Measurements from ENCODE around the gene MYL11. TPM values are rescaled to one million over a fixed set of nuclear protein-coding genes. Genes with fewer than 3 reads are reported as not detected.
A peak's percentile ranks its signal among the peaks of the same experiment; 100 is the strongest.
"Not testable (repeated sequence)": the region's sequence is repeated elsewhere in the genome, so short reads cannot be mapped to it uniquely, and the experiment has no call there.

MYL11 gene
- total and polyA plus RNA-seq, 5 donors from 2014 or later: 1.7 to 4.1 TPM; not detected in 3

GRCh38 chr16:30396627-30397026 is 22.0 kb downstream of the MYL11 start:
- H3K27me3 ChIP-seq (ENCODE audit: control insufficient read depth, insufficient read depth, low read length); H3K36me3 ChIP-seq (ENCODE audit: control insufficient read depth, insufficient read depth, low read length); H3K9me3 Mint-ChIP-seq; ATAC-seq (ENCODE audit: low read depth in 2 of 2); H3K9me3 ChIP-seq (ENCODE audit: control insufficient read depth in 2 of 2, low read length in 2 of 2); H3K27ac ChIP-seq (ENCODE audit: insufficient read depth, low read length, poor library complexity, severe bottlenecking); DNase-seq; H3K27me3 Mint-ChIP-seq: not testable (repeated sequence)
- H3K4me1 ChIP-seq (ENCODE audit: control insufficient read depth, insufficient read depth, low read length, poor library complexity, severe bottlenecking): peaks cover 33% of the 10 kb centered on the region
- Mint-ChIP-seq H3K27ac (peak overlapping the region in 1 of 3 donors; percentile 89), H3K4me1 (peaks cover 5 to 56% (median 25%) of the 10 kb centered on the region in 4 donors), H3K36me3 (peaks cover 12% of the 10 kb centered on the region), H3K4me3 (peak overlapping the region; percentile 82 to 92 (median 89))
- H3K4me3 ChIP-seq (ENCODE audit: low read depth, low read length): peak overlapping the region; percentile 83

GRCh38 chr16:30397056-30397455 is 22.5 kb downstream of the MYL11 start:
- H3K4me3 ChIP-seq (ENCODE audit: low read depth, low read length): no peak overlapping the region
- no peaks in the 10 kb centered on the region for H3K27me3 ChIP-seq (ENCODE audit: control insufficient read depth, insufficient read depth, low read length)
- DNase-seq: no peak
- no peaks in the 10 kb centered on the region for H3K36me3 ChIP-seq (ENCODE audit: control insufficient read depth, insufficient read depth, low read length)
- peak overlapping the region; percentile 54 to 92 (median 84) for H3K4me3 Mint-ChIP-seq
- no peaks in the 10 kb centered on the region for H3K27me3 Mint-ChIP-seq
- H3K4me1 ChIP-seq (ENCODE audit: control insufficient read depth, insufficient read depth, low read length, poor library complexity, severe bottlenecking): peaks cover 33% of the 10 kb centered on the region
- ATAC-seq (ENCODE audit: low read depth in 2 of 2): no peak
- H3K9me3 Mint-ChIP-seq: no peaks in the 10 kb centered on the region
- H3K4me1 Mint-ChIP-seq: peaks cover 5 to 58% (median 27%) of the 10 kb centered on the region in 4 donors
- H3K9me3 ChIP-seq (ENCODE audit: control insufficient read depth in 2 of 2, low read length in 2 of 2): no peaks in the 10 kb centered on the region
- H3K27ac ChIP-seq (ENCODE audit: insufficient read depth, low read length, poor library complexity, severe bottlenecking): no peak overlapping the region
- H3K36me3 Mint-ChIP-seq: peaks cover 12% of the 10 kb centered on the region
- H3K27ac Mint-ChIP-seq: peak overlapping the region in 1 of 3 donors; percentile 48

GRCh38 chr16:30397776-30398660 is 23.4 kb downstream of the MYL11 start:
- peak overlapping the region; percentile 9 to 86 (median 38) for H3K4me3 Mint-ChIP-seq
- Histone ChIP-seq H3K27ac (ENCODE audit: insufficient read depth, low read length, poor library complexity, severe bottlenecking) (no peak overlapping the region), H3K36me3 (ENCODE audit: control insufficient read depth, insufficient read depth, low read length) (no peaks in the 10 kb centered on the region), H3K4me3 (ENCODE audit: low read depth, low read length) (no peak overlapping the region), H3K9me3 (ENCODE audit: control insufficient read depth in 2 of 2, low read length in 2 of 2) (no peaks in the 10 kb centered on the region), H3K4me1 (ENCODE audit: control insufficient read depth, insufficient read depth, low read length, poor library complexity, severe bottlenecking) (peaks cover 33% of the 10 kb centered on the region), H3K27me3 (ENCODE audit: control insufficient read depth, insufficient read depth, low read length) (no peaks in the 10 kb centered on the region)
- peaks cover 5 to 58% (median 27%) of the 10 kb centered on the region in 4 donors for H3K4me1 Mint-ChIP-seq
- DNase-seq (no peak), ATAC-seq (ENCODE audit: low read depth in 2 of 2) (no peak)
- H3K9me3 Mint-ChIP-seq: no peaks in the 10 kb centered on the region
- peak overlapping the region in 1 of 3 donors; percentile 38 for H3K27ac Mint-ChIP-seq
- no peaks in the 10 kb centered on the region for H3K27me3 Mint-ChIP-seq
- peaks cover 12% of the 10 kb centered on the region for H3K36me3 Mint-ChIP-seq

- ATAC-seq (ENCODE audit: low read depth in 2 of 2): no peak
- Histone ChIP-seq H3K4me1 (ENCODE audit: control insufficient read depth, insufficient read depth, low read length, poor library complexity, severe bottlenecking) (peaks cover 33% of the 10 kb centered on the region), H3K9me3 (ENCODE audit: control insufficient read depth in 2 of 2, low read length in 2 of 2) (no peaks in the 10 kb centered on the region), H3K4me3 (ENCODE audit: low read depth, low read length) (no peak overlapping the region), H3K27me3 (ENCODE audit: control insufficient read depth, insufficient read depth, low read length) (no peaks in the 10 kb centered on the region), H3K27ac (ENCODE audit: insufficient read depth, low read length, poor library complexity, severe bottlenecking) (no peak overlapping the region), H3K36me3 (ENCODE audit: control insufficient read depth, insufficient read depth, low read length) (no peaks in the 10 kb centered on the region)
- Mint-ChIP-seq H3K36me3 (peaks cover 12% of the 10 kb centered on the region), H3K9me3 (no peaks in the 10 kb centered on the region), H3K27ac (peak overlapping the region in 2 of 3 donors; percentile 79 to 90), H3K27me3 (no peaks in the 10 kb centered on the region), H3K4me1 (peaks cover 5 to 58% (median 27%) of the 10 kb centered on the region in 4 donors), H3K4me3 (peak overlapping the region; percentile 64 to 91 (median 82))
- no peak for DNase-seq
Observed at GRCh38 chr16:30398661-30399434, 24.2 kb downstream of the MYL11 start.

- no peaks in the 10 kb centered on the region for H3K27me3 ChIP-seq (ENCODE audit: control insufficient read depth, insufficient read depth, low read length)
- H3K4me3 ChIP-seq (ENCODE audit: low read depth, low read length): peak overlapping the region; percentile 70
- peaks cover 33% of the 10 kb centered on the region for H3K4me1 ChIP-seq (ENCODE audit: control insufficient read depth, insufficient read depth, low read length, poor library complexity, severe bottlenecking)
- peak overlapping the region; percentile 90 to 96 (median 90) for H3K27ac Mint-ChIP-seq
- H3K9me3 ChIP-seq (ENCODE audit: control insufficient read depth in 2 of 2, low read length in 2 of 2): no peaks in the 10 kb centered on the region
- no peaks in the 10 kb centered on the region for H3K9me3 Mint-ChIP-seq
- peaks cover 5 to 52% (median 26%) of the 10 kb centered on the region in 4 donors for H3K4me1 Mint-ChIP-seq
- peak overlapping the region; percentile 25 for H3K27ac ChIP-seq (ENCODE audit: insufficient read depth, low read length, poor library complexity, severe bottlenecking)
- no peaks in the 10 kb centered on the region for H3K36me3 ChIP-seq (ENCODE audit: control insufficient read depth, insufficient read depth, low read length)
- DNase-seq (no peak), ATAC-seq (ENCODE audit: low read depth in 2 of 2) (no peak)
- H3K27me3 Mint-ChIP-seq: no peaks in the 10 kb centered on the region
- peaks cover 12% of the 10 kb centered on the region for H3K36me3 Mint-ChIP-seq
- peak overlapping the region; percentile 88 to 91 (median 90) for H3K4me3 Mint-ChIP-seq
Observed at GRCh38 chr16:30399435-30400186, 25.0 kb downstream of the MYL11 start.

GRCh38 chr16:30401768-30402425 is 27.3 kb downstream of the MYL11 start:
- peaks cover 5 to 39% (median 22%) of the 10 kb centered on the region in 4 donors for H3K4me1 Mint-ChIP-seq
- H3K36me3 Mint-ChIP-seq: peaks cover 12% of the 10 kb centered on the region
- DNase-seq (no peak), ATAC-seq (ENCODE audit: low read depth in 2 of 2) (no peak)
- H3K27me3 Mint-ChIP-seq: no peaks in the 10 kb centered on the region
- H3K4me3 Mint-ChIP-seq: peak overlapping the region; percentile 74 to 91 (median 87)
- H3K4me3 ChIP-seq (ENCODE audit: low read depth, low read length): no peak overlapping the region
- no peaks in the 10 kb centered on the region for H3K36me3 ChIP-seq (ENCODE audit: control insufficient read depth, insufficient read depth, low read length)
- peaks cover 22% of the 10 kb centered on the region for H3K4me1 ChIP-seq (ENCODE audit: control insufficient read depth, insufficient read depth, low read length, poor library complexity, severe bottlenecking)
- no peaks in the 10 kb centered on the region for H3K9me3 Mint-ChIP-seq
- peak overlapping the region in 1 of 3 donors; percentile 79 for H3K27ac Mint-ChIP-seq
- no peaks in the 10 kb centered on the region for H3K27me3 ChIP-seq (ENCODE audit: control insufficient read depth, insufficient read depth, low read length)
- H3K9me3 ChIP-seq (ENCODE audit: control insufficient read depth in 2 of 2, low read length in 2 of 2): no peaks in the 10 kb centered on the region
- no peak overlapping the region for H3K27ac ChIP-seq (ENCODE audit: insufficient read depth, low read length, poor library complexity, severe bottlenecking)

GRCh38 chr16:30406795-30407101 is 32.1 kb downstream of the MYL11 start:
- H3K4me3 Mint-ChIP-seq: peak overlapping the region; percentile 97 to 100 (median 98)
- H3K9me3 Mint-ChIP-seq: no peaks in the 10 kb centered on the region
- no peaks in the 10 kb centered on the region for H3K27me3 Mint-ChIP-seq
- Histone ChIP-seq H3K36me3 (ENCODE audit: control insufficient read depth, insufficient read depth, low read length) (peaks cover 3% of the 10 kb centered on the region), H3K9me3 (ENCODE audit: control insufficient read depth in 2 of 2, low read length in 2 of 2) (no peaks in the 10 kb centered on the region), H3K4me3 (ENCODE audit: low read depth, low read length) (peak overlapping the region; percentile 73), H3K27me3 (ENCODE audit: control insufficient read depth, insufficient read depth, low read length) (no peaks in the 10 kb centered on the region), H3K27ac (ENCODE audit: insufficient read depth, low read length, poor library complexity, severe bottlenecking) (peak overlapping the region; percentile 69), H3K4me1 (ENCODE audit: control insufficient read depth, insufficient read depth, low read length, poor library complexity, severe bottlenecking) (peaks cover 22% of the 10 kb centered on the region)
- peak overlapping the region; percentile 52 to 93 (median 93) for H3K27ac Mint-ChIP-seq
- peaks cover 5 to 30% (median 19%) of the 10 kb centered on the region in 4 donors for H3K4me1 Mint-ChIP-seq
- no peaks in the 10 kb centered on the region for H3K36me3 Mint-ChIP-seq
- DNase-seq (no peak), ATAC-seq (ENCODE audit: low read depth in 2 of 2) (peak; percentile 25 to 40)
